ENCODE results near the gene DNAL4.

Gene DNAL4

DNA sequence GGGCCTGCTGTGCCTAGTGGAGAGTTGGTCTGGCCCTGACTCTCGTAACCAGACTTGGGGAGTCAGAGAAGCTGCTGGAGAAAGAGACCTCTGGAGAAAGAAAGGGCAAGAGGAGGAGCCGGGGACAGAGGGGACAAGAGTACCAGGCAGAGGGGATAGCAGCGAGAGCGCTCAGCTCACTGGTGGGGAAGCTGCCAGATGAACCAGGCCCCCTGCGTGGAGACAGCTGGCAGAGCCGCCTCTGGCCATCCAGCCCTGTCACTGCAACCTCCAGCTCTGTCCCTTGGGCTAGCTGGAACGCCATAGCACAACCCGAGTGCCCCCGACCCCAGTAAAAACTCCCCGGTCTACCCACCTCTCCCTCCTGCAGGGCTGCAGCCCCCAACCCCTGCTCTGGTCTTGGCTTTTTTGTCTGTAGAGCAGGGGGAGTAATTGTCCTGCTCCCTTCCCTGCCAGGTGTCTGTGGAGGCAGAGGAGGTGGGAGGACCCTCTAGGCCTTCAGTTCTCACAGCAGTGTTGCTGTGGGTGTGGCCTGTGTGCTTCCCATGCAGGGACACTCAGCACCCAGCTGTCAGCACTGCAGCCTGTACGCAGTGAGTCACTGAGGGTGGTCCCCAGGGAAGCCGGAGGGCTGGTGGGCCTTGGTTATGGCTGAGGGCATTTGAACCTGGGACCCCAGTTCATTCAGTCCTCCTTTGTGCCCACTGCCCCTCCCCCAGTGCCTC, 33.3 kb downstream of the DNAL4 start:
- DNase-seq = peak in 17 of 51 donors; percentile 18 to 59 (median 31)

DNA sequence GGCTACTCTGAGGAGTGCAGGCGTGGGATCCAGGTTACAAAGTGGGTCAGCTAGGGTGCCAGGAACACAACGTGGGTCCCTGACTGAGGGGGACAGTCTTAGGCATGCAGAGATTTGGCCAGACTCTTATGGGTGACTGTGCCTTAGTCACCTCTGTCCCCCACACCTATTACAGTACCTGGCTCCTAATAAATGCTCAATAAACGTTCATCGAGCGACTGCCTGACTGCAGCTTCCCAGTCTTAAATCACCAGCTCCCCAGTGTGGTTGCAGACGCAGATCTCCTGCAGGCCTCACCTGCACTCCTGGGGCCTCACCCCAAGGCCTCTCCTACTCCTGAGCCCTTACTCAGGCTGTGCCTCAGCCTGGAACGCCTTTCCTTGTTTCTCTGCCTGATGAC, 34.9 kb downstream of the DNAL4 start:
- no peak for DNase-seq

DNA sequence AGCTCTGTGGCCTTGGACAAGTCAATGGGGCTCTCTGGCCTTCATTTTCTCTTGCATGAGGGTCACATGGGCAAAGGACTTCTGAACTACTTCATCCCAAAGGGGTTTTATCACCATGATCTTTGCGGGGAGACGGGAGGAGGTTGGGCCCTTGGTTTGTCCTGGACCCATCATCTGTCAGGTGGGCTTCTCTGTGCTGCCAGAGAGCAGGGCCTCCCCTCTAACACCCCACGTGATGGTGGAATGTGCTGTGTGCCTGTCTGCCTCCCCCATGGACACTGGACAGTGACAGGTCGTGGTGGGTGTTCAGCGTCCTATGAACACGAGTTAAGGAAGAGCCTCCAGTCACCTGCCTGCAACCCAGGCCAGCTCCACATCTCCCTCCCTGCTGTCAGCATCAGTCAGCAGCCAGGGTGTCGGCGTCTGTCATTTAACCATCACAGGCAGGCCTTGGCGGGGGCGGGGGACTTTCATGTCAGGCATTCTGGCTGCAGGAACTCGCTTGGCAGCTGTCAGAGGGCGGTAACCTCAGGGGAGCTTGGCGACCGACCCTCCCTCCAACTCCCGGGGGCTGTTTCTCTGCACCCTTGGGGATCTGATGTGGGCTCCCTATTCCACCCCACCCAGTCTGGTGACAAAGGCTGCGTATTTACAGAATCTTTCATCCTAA, 35.5 kb downstream of the DNAL4 start:
- DNase-seq = no peak

DNA sequence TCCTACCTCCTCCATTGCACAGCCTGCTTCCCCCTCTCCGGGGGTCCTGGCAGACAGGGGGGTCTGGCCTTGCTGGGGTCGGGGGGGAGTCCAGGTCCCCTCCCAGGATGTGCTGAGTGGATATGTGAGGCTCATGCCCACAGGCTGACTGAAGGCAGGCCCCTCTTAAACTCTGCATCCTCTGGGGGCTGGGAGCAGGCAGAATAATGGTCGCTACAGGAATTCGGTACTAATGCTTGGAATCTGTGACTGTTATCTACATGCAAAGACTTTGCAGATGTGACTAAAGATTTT, 36.5 kb downstream of the DNAL4 start:
- no peak for DNase-seq

DNA sequence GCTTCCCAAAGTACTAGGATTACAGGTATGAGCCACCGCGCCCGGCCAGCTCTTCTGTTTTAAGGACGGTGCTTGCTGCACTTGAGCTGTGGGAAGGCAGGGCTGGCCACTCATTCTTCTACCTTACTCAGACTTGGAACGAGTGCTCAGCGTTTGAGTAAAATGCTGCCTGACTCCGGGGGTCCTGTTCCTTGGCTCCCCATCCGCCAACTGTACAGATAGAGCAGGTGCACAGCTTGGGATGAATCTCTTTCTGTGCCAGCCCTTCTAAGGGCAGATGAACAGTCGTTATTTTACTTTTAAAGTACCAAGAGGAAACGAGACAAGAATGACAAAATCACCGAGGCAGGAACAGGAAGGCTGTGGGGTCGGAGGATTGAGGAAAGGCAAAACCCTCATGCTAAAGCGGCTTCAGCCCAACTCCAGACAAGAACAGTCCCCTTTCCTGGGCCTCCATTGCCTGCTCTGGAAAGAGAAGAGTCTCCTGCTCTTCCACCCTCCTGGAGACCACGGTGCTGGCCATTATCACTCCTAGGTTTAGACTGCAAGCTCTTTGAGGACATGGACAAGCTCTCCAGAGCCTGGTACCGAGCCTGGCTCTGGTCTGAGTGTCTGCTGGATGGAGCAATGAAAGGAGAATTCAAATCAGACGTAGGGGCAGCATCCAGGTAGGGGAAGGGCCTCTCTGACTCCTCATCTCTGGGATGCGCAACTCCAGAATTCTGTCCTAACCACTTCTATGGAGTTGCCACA, 37.1 kb downstream of the DNAL4 start:
- peak in 2 of 51 donors; percentile 11 to 47 for DNase-seq

DNA sequence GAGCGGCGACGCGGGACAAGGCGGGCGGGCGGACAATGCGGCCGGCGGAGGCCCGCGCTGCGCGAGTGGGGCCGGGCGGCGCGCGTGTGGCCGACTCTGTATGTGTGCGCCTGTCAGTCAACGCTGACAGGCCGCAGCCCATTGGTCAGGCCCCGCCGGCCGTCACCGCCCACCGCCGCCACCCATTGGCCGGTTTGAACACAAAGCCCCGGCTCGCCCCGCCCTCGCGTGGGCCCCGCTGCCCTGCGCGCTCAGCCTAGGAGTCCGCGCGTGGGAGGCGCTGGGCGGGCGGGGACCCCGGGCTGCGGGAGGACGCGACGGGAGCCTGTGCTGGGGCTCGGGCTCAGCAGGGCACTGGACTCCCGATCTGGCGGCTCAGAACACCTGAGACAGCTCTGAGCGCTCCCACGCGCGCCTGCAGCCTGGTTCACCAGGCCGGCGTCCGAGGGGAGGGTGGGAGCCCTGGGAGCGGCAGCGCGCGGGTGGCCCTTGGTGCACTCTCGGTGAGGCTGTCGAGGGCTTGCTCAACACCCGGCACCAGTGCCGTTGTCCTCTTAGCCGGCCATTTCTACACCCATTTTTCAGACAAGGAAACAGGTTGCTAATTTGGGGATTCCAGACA, 37.9 kb downstream of the DNAL4 start, which contains the start of gene SUN2:
TSS of gene SUN2 (minus strand) at position 88 of the 622 bp plus-strand sequence. CDS start 3,370 bp downstream, outside the sequence.
- DNase-seq = peak; percentile 50 to 98 (median 92)

DNA sequence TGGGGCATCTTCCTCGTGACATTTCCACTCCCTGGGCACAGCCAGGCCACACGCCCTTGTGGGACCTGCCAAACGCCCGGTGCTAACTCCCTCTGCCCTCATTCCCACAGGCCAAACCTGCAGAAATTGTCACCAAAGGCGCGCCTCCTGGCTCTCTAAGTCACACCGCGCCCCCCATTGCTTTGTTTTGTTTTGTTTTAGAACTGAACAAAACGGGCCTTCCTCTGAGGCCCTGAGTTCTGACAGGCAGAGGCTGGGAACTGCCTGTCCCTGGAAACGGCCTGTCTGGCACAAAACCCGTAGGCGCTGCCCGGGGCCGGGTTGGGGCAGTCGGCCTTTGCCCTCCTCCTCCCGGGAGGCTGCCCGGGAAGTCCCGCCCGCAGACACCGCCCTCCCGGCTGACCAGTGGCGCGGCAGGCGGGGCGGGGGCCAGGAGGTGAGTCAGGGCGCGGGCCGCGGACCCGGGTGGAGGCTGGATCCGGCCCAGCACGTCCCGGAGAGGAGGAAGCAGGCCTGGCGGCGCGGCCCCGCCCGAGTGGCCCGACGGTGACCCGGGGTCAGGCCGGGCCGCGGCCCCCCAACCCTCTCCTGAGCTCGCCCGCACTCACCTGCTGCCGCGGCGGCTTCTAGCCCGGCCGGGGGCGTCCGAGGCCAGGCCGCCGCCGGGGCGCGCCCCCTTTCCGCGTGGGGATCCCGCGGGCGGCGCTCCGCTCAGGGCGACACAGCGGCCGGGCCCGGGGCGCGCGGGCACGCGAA, 38.6 kb downstream of the DNAL4 start:
- peak in 47 of 51 donors; percentile 45 to 92 (median 79) for DNase-seq

DNA sequence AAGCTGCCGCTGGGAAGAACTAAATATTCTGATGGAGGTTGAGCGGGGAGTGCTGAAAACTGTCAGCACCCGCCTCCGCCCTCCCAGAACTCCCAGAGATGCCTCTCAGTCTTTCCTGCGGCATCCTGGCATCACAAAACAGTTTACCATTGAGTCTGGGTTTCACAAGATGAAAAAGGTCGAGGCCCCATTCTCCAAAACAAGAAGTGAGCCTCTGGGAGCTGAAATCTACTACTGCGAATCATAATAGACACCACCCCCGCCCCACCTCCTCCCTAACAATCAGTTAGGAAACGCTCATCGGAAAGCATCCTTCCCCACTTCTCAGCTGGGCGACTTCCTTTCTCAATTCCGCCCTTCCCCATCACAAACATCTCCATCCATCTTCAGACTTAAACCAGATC, 39.2 kb downstream of the DNAL4 start:
- DNase-seq = peak in 11 of 51 donors; percentile 28 to 86 (median 59)

DNA sequence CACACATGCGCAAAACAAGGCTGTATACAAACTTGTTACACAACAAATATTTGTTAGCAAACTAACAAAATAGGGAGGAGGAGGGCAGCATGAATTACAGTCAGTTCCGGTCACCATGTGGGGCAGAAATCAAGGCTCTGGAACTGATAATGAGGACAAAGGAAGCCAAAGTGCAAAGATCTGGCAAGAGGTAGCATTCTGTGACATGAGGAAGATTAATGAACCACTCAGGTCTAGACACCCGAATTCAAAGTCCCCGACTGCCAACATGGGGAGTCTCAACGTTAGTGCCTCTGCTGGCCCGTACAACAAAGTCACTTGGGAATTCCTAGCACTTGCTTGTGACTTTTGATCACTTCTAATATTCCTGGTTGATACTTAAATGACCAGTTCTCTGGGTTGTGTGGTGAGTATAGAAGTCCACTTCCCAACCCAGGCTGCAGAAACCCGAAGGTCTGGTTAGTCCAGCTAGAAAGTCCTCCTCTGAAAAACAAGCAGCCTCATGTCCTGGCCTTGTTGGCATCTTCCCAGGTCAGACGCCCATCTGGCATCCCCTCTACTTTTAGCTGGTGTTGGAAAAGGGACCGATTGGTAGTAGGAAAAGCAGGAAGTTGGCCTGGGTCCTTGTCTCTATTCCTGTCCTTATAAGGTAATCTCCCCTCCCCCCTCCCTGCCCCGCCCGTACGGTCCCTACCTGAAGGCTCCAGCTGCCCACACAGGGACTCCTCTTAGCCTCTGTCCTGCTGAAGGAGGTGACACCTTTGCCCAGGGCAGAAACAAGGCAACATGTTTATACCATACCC, 39.8 kb downstream of the DNAL4 start:
- peak in 31 of 51 donors; percentile 19 to 85 (median 44) for DNase-seq

DNA sequence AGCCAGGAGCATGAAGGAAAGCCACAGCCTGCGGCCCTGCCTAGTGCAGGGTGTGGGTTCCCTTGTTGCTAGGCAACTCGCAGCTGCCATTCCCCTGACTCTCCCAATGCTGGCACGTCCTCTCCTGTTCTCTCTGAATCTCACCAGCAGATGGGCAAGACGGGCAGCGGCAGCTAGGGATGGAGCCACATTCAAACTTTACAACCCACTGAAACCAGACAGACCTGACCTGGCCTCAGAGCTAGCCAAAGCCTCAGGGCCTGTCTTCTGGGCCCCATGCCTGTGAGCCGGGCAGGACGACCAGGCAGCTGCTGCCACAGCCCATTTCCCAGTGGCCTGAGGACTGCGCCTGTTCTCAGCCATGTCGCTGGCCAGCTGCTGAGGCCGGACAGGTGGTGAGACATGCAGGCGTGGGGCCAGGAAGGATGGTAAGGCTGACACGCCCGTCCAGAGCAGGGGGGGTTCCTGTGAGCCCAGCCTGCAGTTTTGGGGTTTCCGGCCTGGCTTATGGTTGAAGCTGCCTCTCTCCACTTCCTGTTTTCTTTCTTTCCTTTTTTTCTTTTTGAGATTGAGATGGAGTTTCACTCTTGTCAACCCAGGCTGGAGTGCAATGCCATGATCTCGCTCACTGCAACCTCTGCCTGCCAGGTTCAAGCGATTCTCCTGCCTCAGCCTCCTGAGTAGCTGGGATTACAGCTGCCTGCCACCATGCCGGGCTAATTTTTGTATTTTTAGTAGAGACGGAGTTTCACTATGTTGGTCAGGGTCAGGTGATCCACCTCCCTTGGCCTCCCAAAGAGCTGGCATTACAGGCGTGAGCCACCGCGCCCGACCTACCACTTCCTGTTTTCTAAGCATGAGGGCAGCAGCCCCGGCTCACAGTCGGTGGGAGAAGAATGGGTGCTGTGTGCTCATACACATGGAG, 42.3 kb downstream of the DNAL4 start:
- peak in 1 of 51 donors; percentile 13 for DNase-seq

DNA sequence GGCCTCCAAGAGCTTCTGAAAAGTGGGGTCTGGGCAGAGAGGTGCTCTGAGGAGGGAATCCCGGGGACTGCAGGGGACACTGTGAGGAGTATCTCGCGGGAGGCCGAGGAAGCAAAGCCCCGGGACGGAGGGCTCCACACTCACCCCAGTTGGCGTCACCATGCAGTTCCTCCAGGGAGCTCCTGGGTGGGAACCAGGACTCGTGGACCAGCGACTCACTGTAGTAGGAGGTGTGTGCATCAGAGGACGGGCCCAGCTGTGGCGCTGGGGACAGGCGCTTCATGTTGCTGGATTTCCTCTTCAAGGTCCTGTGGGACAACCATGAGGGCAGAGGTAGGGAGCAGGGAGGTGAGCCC, 42.9 kb downstream of the DNAL4 start:
- DNase-seq = no peak

DNA sequence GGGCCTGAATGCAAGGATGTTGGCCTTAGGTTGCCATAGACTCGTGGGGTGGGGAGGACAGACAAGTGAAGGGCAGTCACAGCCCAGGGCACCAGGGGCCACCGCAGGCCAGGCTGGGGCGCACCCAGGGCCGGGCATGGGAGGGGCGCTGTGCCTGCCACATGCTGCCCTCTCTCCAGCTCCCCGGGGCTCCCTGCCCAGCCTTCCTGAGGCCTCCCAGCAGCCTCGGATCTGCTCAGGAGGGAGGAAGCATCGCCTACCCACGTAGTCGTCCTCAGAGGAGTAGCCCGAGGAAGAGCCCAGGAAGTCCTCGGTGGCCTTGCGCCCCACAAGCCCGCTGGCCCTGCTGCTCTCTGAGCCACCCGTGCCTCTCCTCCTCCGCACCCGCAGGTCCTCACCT, 43.3 kb downstream of the DNAL4 start:
- no peak for DNase-seq

DNA sequence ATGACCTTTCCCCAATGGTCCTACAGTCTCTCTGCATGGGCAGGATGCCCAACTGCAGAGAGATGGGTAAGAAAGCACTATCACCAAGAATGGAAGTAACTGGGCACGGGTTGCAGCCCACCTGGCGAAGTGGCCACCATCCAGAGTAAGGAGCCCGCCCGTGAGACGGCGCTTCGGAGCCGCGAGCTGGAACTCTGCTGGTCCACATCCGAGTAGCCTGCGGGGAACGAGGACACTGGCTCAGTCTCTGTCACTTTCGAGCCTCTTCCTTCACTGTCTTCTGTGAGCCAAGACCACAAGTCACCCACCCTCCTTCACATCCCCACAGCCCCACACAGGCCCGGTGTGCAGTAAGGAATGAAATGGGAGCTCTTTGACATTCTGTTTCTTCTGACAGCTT, 43.8 kb downstream of the DNAL4 start:
- no peak for DNase-seq

DNA sequence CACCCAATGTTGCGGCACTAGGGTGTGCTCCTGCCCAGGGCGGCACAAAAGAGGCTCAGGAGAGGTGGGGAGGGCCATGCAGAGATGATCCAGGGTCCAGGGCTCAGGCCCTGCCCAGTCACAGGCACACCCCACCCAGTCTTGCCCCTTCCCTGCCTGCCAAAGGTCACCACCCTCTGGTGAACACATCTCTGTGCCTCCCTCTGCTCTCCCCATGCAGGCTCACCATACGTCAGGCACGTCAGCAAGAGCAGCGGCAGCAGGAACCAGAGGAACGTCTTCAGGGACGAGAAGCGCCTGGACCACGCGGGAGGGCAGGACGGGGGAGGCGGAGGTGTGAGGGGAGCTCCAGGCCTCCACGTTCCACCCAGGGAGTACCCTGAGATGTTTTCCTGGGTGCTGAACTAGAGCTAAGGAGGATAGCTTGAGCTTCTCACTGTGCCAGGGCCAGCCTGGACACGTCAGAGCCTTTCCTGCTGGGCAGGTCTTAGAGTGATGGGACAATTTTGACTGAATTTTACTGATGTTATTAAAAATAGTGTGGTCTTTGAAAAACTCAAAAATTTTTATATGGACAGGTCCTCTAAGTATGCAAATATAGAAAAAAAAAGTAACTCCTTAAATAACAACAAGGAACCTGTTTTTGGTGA, 45.3 kb downstream of the DNAL4 start:
- no peak for DNase-seq

DNA sequence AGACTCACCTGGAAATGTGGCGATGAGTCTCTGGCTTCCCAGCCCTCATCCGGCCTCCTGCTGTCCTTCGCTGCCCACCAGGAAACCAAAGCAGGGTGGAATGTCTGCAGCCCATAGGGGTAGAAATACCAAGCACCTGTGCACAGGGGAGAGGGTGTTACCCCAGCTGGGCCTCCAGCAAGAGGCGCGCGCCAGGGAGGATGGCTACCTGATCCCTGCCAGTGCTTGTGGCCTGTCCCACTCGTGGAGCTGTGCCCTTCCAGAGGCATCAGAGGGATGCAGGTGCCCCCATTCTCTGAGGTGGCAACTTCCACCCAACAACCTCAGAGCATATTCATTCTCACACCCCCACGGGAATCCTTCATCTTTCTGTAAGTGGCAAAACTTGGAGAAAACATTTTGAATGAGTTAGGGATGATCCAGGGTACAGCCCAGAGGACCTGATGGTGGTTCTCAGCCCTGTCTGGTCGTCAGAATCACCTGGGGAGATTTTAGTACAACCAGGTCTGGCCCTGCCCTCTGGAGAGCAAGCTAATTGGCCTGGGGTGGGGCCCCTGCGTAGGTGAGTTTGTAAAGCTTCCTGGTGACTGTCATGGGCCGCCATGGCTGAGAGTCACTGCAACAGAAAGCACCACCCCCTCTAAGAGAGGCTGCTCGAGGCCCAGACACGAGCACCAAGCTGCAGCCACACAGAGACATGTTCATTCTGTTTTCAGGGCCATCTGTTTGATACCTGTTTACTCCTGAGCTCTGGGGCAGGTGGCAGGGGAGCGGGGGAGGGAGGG, 48.1 kb downstream of the DNAL4 start:
- DNase-seq = no peak

DNA sequence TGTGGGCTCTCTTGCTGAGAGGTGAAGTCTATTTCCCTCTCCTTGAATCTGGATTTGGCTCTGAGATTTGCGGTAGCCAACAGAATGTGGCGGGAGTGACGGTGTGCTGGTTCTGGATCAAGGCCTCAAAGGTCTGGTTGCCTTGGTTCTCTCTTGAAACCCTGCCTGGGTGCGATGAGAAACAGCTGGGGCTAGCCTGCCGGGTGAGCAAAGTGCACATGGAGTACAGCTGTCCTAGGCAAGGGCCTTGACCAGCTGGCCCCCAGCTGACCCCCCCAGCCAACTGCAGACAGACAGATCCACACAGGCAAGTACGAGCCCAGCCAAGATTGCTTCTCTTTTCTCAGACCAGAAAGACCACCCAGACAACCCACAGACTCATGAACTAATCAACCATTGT, 49.0 kb downstream of the DNAL4 start:
- DNase-seq = peak in 8 of 51 donors; percentile 20 to 45 (median 32)

DNA sequence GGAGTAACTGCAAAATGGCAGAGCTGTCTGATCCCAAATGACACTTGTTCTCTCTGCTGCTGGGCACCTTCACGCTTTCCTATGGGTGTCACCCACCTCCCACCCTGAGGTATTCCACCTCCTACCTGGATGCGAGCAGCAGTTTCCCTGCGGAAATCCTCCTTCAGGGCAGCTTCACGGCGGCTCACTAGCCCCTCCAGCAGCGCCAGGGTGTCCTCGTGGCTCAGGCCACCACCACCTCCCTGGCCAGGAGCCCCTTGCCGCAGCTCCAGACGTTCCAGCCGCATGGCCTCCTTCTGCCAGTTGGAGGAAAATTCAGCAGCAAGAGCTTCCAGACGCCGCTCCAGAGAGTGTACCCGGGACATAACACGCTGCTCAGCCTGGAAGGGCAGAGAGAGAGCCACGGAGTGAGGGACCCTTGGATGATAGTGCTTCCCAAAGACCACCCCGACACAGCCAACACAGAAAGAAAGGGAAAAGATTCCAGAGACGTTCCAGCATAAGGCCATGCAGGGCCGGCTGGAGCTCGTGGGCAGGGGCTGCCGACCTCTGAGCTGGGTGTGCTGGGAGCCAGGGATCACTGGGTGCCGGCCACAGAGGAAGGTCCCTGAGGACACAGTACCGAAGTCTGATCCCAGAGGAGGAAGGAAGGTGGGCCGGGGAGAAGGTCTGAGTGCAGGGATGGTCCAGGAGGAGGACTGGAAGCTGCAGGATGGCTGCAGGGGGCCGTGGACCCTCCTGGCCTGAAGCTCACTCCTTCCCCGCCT, 51.6 kb downstream of the DNAL4 start:
- DNase-seq = no peak
